PFSK-1 (cell line): Measurements from ENCODE around the gene SH3TC1.

Experiments used
- FOXP2 ChIP-seq: optimal IDR thresholded peaks from 2 replicates; pipeline ENCODE3; 2011; ENCODE audit warnings: borderline replicate concordance, control low read depth, inconsistent platforms; ENCODE audit not compliant: insufficient read depth; ENCODE audit errors: extremely low read length, extremely low read depth
- POLR2AphosphoS5 ChIP-seq: IDR thresholded peaks from 2 replicates; pipeline ENCODE4 v1.6.1; 2012; ENCODE audit warnings: low read depth, mild to moderate bottlenecking, control low read depth, low read length, moderate library complexity
- SIN3A ChIP-seq: IDR thresholded peaks from 2 replicates; pipeline ENCODE4 v1.6.1; 2012; ENCODE audit warnings: mild to moderate bottlenecking, low read length, moderate library complexity, borderline replicate concordance; ENCODE audit not compliant: insufficient read depth
- TAF1 ChIP-seq: IDR thresholded peaks from 2 replicates; pipeline ENCODE4 v1.6.1; 2012; ENCODE audit warnings: low read length, control low read depth, borderline replicate concordance; ENCODE audit not compliant: insufficient read depth
- TF ChIP-seq, protein P1 (sequence below), 2 experiments: IDR thresholded peaks; 2 replicates each; pipeline versions ENCODE4 v1.6.1 to v1.8.0; 2011 to 2012; ENCODE audit warnings: low read depth in 2 of 2, low read length in 2 of 2, control low read depth in 1 of 2, inconsistent platforms in 1 of 2, mild to moderate bottlenecking in 1 of 2, moderate library complexity in 1 of 2; ENCODE audit not compliant: insufficient read depth in 1 of 2

SH3TC1 gene

GRCh38 chr4:8247047-8247930 lies 48.2 kb downstream of the SH3TC1 start:
- TF ChIP-seq TAF1 (no peak), POLR2AphosphoS5 (no peak), SIN3A (no peak), FOXP2 (no peak)
- TF ChIP-seq, protein P1, sequence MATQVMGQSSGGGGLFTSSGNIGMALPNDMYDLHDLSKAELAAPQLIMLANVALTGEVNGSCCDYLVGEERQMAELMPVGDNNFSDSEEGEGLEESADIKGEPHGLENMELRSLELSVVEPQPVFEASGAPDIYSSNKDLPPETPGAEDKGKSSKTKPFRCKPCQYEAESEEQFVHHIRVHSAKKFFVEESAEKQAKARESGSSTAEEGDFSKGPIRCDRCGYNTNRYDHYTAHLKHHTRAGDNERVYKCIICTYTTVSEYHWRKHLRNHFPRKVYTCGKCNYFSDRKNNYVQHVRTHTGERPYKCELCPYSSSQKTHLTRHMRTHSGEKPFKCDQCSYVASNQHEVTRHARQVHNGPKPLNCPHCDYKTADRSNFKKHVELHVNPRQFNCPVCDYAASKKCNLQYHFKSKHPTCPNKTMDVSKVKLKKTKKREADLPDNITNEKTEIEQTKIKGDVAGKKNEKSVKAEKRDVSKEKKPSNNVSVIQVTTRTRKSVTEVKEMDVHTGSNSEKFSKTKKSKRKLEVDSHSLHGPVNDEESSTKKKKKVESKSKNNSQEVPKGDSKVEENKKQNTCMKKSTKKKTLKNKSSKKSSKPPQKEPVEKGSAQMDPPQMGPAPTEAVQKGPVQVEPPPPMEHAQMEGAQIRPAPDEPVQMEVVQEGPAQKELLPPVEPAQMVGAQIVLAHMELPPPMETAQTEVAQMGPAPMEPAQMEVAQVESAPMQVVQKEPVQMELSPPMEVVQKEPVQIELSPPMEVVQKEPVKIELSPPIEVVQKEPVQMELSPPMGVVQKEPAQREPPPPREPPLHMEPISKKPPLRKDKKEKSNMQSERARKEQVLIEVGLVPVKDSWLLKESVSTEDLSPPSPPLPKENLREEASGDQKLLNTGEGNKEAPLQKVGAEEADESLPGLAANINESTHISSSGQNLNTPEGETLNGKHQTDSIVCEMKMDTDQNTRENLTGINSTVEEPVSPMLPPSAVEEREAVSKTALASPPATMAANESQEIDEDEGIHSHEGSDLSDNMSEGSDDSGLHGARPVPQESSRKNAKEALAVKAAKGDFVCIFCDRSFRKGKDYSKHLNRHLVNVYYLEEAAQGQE (IDR thresholded peaks at IDR 0.05; ENCODE audit: insufficient read depth in 1 of 2, low read depth in 2 of 2, low read length in 2 of 2) = no peak

GRCh38 chr4:8248091-8248490 lies 49.0 kb downstream of the SH3TC1 start:
- no peak for TF ChIP-seq TAF1
- TF ChIP-seq, protein P1 (IDR thresholded peaks at IDR 0.05; ENCODE audit: insufficient read depth in 1 of 2, low read depth in 2 of 2, low read length in 2 of 2) = no peak
- no peak for TF ChIP-seq POLR2AphosphoS5
- no peak for TF ChIP-seq FOXP2
- TF ChIP-seq SIN3A = no peak

DNA sequence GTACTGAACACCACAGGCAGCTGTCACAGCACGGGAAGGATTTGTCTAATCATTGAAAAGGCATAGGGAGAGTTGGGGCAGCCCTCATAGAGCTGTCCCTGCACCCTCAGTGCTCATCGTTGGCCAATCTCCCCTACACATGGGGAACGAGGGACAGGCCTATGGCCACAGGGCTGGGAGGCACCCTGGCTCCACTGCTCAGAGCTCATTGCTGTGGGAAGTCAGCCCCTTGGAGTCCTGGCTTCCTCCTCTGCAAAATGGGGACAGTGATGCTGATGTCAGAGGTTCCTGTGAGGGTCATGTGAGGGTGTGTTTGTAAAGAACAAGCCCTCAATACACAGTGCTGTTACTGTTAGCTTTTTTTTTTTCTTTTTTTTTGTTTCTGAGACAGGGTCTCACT lies 51.1 kb downstream of the SH3TC1 start:
- TF ChIP-seq POLR2AphosphoS5 = no peak

DNA sequence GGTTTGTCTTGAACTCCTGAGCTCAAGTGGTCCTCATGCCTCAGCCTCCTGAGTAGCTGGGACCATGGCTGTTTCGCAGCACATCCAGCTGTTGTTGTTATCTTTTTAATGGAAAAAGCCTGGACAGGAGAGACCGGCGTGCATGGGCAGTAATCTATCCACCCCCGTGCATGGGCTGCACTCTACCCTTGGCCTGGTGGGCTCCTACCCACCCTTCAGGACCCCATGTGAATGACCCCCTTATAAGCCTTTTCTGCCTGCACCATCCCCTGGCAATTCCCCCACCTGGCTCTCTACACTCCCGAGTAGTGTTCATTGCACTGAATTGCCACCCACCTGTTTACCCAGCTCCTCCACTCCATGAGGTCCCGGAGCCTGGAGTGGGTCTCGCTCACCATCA lies 51.5 kb downstream of the SH3TC1 start:
- TF ChIP-seq SIN3A (no peak), FOXP2 (no peak), POLR2AphosphoS5 (no peak), TAF1 (no peak)
- TF ChIP-seq, protein P1 (IDR thresholded peaks at IDR 0.05; ENCODE audit: insufficient read depth in 1 of 2, low read depth in 2 of 2, low read length in 2 of 2) = no peak

GRCh38 chr4:8251110-8251883 lies 52.2 kb downstream of the SH3TC1 start:
- TF ChIP-seq, protein P1 (IDR thresholded peaks at IDR 0.05; ENCODE audit: insufficient read depth in 1 of 2, low read depth in 2 of 2, low read length in 2 of 2) = no peak
- TF ChIP-seq SIN3A (no peak), TAF1 (no peak), POLR2AphosphoS5 (no peak), FOXP2 (no peak)
